Measurements from ENCODE around the gene ANGPTL1.

Gene ANGPTL1

GRCh38 chr1:178862864-178863263 is 8.0 kb downstream of the ANGPTL1 start:
- Histone ChIP-seq H3K79me2 (ENCODE audit: insufficient read depth, low read length) (0 out of 2 replicates have a peak, but pooled peaks cover 3% of the 10 kb centered on the region), H3K9me3 (ENCODE audit: low read length) (no peaks in the 10 kb centered on the region), H3K9ac (ENCODE audit: low read length) (no peak overlapping the region), H3K4me2 (ENCODE audit: low read length) (no peak overlapping the region), H3K36me3 (ENCODE audit: insufficient read depth, low read length) (peaks cover 76% of the 10 kb centered on the region; the same call in 1 of the 2 replicates), H3K4me1 (ENCODE audit: insufficient read depth, low read length, severe bottlenecking) (peaks cover 16% of the 10 kb centered on the region), H3K9me2 (ENCODE audit: low read depth, low read length) (no peaks in the 10 kb centered on the region), H3K27me3 (ENCODE audit: insufficient read depth, low read length) (no peaks in the 10 kb centered on the region), H3F3A (ENCODE audit: insufficient read depth, low read length) (no peaks in the 10 kb centered on the region; the same call in 1 of the 2 replicates), H3K27ac (ENCODE audit: low read depth, low read length, poor library complexity, severe bottlenecking) (no peak overlapping the region), H4K20me1 (ENCODE audit: insufficient read depth, low read length) (no peaks in the 10 kb centered on the region), H2AFZ (ENCODE audit: low read length) (no peak overlapping the region), H3K4me3 (ENCODE audit: low read depth, low read length, poor library complexity, severe bottlenecking) (no peak overlapping the region)
- TF ChIP-seq CTCF (IDR thresholded peaks at IDR 0.05; ENCODE audit: low read length) = no peak
- TF ChIP-seq EZH2 (IDR thresholded peaks at IDR 0.05; ENCODE audit: borderline replicate concordance, low read length) = no peak

- no peak overlapping the region for H3K4me3 ChIP-seq (ENCODE audit: low read depth, low read length, poor library complexity, severe bottlenecking)
- no peak overlapping the region for H3K27ac ChIP-seq (ENCODE audit: low read depth, low read length, poor library complexity, severe bottlenecking)
- H3K9me2 ChIP-seq (ENCODE audit: low read depth, low read length) = no peaks in the 10 kb centered on the region
- no peaks in the 10 kb centered on the region; the same call in 1 of the 2 replicates for H3F3A ChIP-seq (ENCODE audit: insufficient read depth, low read length)
- no peak overlapping the region for H2AFZ ChIP-seq (ENCODE audit: low read length)
- H3K4me1 ChIP-seq (ENCODE audit: insufficient read depth, low read length, severe bottlenecking) = peaks cover 12% of the 10 kb centered on the region
- TF ChIP-seq CTCF (IDR thresholded peaks at IDR 0.05; ENCODE audit: low read length) (no peak), EZH2 (IDR thresholded peaks at IDR 0.05; ENCODE audit: borderline replicate concordance, low read length) (no peak)
- peaks cover 76% of the 10 kb centered on the region; the same call in 1 of the 2 replicates for H3K36me3 ChIP-seq (ENCODE audit: insufficient read depth, low read length)
- H3K27me3 ChIP-seq (ENCODE audit: insufficient read depth, low read length) = no peaks in the 10 kb centered on the region
- 0 out of 2 replicates have a peak, but pooled peaks cover 3% of the 10 kb centered on the region for H3K79me2 ChIP-seq (ENCODE audit: insufficient read depth, low read length)
- no peak overlapping the region for H3K4me2 ChIP-seq (ENCODE audit: low read length)
- H3K9me3 ChIP-seq (ENCODE audit: low read length) = no peaks in the 10 kb centered on the region
- H4K20me1 ChIP-seq (ENCODE audit: insufficient read depth, low read length) = no peaks in the 10 kb centered on the region
- no peak overlapping the region for H3K9ac ChIP-seq (ENCODE audit: low read length)
These were observed 8.5 kb downstream of the ANGPTL1 start for GRCh38 chr1:178862416-178862815.

- H3K4me3 ChIP-seq (ENCODE audit: low read depth, low read length, poor library complexity, severe bottlenecking) = no peak overlapping the region
- peaks cover 69% of the 10 kb centered on the region for H3K36me3 ChIP-seq (ENCODE audit: insufficient read depth, low read length)
- no peak for TF ChIP-seq CTCF (IDR thresholded peaks at IDR 0.05; ENCODE audit: low read length)
These were observed 13.8 kb downstream of the ANGPTL1 start for GRCh38 chr1:178857126-178857525.

More at GRCh38 chr1:178857126-178857525, 13.8 kb downstream of the ANGPTL1 start:
- Histone ChIP-seq H4K20me1 (ENCODE audit: insufficient read depth, low read length) (no peaks in the 10 kb centered on the region), H3K9ac (ENCODE audit: low read length) (no peak overlapping the region), H3F3A (ENCODE audit: insufficient read depth, low read length) (no peaks in the 10 kb centered on the region; the same call in 1 of the 2 replicates), H3K79me2 (ENCODE audit: insufficient read depth, low read length) (no peaks in the 10 kb centered on the region), H3K4me2 (ENCODE audit: low read length) (no peak overlapping the region), H3K27me3 (ENCODE audit: insufficient read depth, low read length) (no peaks in the 10 kb centered on the region), H3K9me2 (ENCODE audit: low read depth, low read length) (no peaks in the 10 kb centered on the region), H3K4me1 (ENCODE audit: insufficient read depth, low read length, severe bottlenecking) (no peaks in the 10 kb centered on the region), H2AFZ (ENCODE audit: low read length) (no peak overlapping the region), H3K9me3 (ENCODE audit: low read length) (no peaks in the 10 kb centered on the region), H3K27ac (ENCODE audit: low read depth, low read length, poor library complexity, severe bottlenecking) (no peak overlapping the region)
